GM18867 (cell line): Measurements from ENCODE around the gene TBC1D19.
A peak's percentile ranks its signal among the peaks of the same experiment; 100 is the strongest.

Experiments
- ATAC-seq: cut with Tn5 transposase; IDR thresholded peaks from one replicate; pipeline ENCODE4 v1.9.1; 2021; ENCODE audit warnings: mild to moderate bottlenecking, moderate library complexity; ENCODE audit not compliant: unreplicated experiment

The TBC1D19 gene

DNA sequence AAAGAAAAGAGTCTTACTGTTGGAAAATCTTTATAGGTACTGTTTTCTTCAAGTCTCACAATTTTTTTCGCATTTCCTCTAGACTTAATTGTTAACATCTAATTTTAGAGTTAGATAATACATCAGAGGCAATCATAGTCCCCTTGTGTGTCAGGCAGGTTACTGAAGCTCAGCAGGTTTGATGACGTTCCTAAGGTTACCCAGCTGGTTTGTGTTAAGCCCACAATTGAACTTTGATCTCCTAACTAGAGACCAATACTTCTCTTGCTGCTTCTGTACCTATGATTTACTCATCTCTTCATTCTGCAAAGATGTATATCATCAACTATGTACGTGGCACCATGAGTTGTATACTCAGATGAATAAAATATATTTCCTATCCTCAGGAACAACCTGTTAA is 145.1 kb downstream of the TBC1D19 start:
- ATAC-seq: no peak

- ATAC-seq: no peak
Measured at GRCh38 chr4:26729547-26729946, 145.7 kb downstream of the TBC1D19 start.

DNA sequence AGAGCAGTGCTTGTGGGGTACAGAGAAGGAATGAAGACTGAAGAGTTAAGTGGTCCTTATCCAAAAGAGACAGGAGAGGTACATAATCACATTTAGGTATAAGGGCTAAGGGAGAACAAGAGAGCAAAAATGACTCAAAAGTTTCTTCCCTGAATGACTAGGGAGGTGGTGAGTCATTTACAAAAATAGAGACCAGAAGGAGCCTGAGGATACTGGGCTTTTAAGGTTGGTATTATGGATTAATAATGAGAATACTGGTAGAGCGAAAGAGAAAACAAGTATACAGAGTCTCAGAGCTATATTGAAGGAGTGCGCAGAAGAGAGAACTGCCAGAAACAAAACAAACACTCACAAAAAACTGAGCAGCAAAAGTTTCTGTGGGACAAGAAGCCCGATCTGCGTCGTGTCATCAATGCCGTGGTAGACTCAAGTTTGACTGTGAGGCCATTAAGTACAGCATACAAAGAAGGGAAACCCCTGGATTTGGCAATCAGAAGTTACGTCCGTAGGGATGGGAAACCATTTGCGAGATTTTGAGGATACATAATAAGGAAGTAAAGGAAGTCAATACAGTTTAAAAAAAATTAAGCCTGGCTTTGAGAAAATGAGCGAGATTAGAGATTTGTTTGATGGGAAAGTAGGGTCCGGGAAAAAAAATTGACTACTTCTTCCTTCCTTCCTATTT is 147.6 kb downstream of the TBC1D19 start:
- peak; percentile 91 for ATAC-seq

DNA sequence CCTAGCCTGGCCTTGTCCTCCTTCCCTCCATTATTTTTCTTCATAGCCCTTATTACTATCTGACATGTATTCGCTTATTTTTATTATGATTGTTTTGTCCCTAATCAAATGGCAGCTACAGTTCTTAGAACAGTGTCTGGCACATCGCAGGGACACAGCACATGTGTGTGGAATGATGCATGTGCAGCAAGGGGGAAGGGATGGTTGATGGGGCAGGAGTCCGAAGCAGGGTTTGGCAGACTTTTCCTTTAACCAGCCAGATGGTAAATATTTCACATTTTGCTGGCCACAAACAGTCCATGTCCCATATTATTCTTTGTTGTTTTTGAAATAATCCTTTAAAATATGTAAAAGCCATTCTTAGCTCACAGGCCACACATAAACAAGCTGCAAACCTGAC is 148.5 kb downstream of the TBC1D19 start:
- no peak for ATAC-seq

DNA sequence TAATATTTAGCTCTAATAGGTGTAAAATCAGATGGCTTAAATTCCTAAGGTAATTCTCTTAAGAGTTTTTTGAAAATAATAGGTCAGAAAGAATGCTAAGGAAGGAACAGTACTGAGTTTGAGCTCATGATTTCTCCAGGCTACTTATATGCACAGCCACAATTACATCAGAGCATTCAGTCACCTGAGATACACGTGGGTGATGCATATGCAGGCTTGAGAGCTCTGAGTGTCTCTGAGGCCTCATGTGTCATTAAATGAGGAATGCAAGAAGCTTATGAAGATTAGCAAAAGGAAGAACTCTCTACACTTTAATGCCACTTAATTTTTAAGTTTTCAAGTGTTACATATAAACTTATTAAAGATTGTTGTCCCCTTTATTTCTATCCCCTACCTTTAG is 152.7 kb downstream of the TBC1D19 start:
- no peak for ATAC-seq

DNA sequence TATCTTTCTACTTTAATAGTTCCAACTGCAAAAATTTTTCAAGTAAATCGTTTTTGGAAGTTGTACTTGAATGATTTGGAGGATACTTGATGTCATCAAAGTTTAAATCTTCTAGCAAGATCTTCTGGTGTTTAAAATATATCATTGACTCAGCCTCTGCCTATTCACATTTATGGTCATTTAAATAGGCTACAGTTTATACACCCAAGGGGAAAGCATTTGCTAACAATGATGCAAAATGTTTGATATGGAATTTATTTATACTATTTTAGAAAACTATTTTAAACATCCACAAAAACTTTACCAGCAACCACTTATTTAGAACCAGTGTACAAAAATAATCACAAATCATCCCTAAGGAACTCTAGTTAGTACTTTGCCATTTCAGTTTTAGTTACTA is 153.5 kb downstream of the TBC1D19 start:
- ATAC-seq: no peak

DNA sequence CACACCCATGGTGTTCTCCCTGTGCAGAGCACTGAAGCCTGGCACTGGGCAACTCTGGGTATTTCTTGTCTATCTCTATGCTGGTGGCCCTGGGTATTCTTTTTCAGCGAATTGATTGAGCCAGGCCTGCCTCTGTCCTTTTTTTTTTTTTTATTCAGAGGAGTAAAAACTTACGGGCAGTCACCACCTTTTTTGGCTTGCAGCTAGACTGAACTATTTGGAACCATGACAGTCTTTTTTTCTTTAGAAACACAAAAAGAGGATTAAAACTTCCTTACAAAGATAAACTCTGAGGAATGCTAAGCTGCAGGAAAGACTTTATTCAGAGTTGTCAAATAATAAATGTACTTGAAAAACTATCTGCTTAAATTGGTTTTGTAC is 157.6 kb downstream of the TBC1D19 start:
- no peak for ATAC-seq

- peak; percentile 100 for ATAC-seq
Measured at GRCh38 chr4:26746802-26747213, 162.9 kb downstream of the TBC1D19 start.

GRCh38 chr4:26748811-26749210 is 164.9 kb downstream of the TBC1D19 start:
- ATAC-seq: no peak

DNA sequence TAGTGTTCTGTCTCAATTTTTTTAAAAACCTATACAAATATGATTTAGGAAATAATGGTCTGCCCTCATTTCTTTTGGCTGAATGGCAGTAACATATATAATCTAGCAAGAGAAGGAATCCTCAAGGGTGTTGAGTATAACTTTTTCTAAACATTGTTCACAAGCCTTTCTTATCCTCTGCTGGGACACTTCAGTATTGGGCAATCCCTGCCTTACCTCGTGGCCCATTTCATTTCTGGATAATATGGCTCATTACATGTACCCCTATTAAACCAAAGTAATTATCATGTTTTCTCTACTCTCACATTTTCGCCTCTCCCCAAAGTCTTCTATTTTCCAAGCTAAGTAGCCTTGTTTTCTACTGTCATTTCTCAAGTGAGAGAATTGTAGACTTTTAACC is 166.0 kb downstream of the TBC1D19 start:
- no peak for ATAC-seq

- no peak for ATAC-seq
Measured at GRCh38 chr4:26751004-26751403, 167.1 kb downstream of the TBC1D19 start.

DNA sequence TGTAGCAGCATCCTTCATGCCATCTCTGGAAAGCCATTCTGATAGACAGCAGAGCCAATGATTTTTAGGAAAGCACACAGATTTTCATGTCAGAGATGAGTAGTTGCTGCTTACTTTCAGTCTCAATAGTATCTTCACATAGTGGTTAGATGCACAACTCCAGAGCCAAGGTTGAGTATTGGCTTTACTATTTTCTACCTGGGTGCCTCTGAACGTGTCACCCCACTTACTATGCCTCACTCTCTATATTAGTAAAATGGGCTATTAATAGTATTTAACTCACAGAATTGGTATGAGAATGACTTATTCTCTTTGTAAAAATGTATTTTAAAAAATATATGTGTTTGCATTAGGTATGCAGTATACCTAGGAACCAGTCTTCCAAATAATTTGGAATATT is 168.0 kb downstream of the TBC1D19 start:
- peak; percentile 96 for ATAC-seq

- no peak for ATAC-seq
Measured at GRCh38 chr4:26753187-26753586, 169.3 kb downstream of the TBC1D19 start.

- ATAC-seq: no peak
Measured at GRCh38 chr4:26753617-26754016, 169.7 kb downstream of the TBC1D19 start.

GRCh38 chr4:26757751-26758150 is 173.9 kb downstream of the TBC1D19 start:
- ATAC-seq: no peak

DNA sequence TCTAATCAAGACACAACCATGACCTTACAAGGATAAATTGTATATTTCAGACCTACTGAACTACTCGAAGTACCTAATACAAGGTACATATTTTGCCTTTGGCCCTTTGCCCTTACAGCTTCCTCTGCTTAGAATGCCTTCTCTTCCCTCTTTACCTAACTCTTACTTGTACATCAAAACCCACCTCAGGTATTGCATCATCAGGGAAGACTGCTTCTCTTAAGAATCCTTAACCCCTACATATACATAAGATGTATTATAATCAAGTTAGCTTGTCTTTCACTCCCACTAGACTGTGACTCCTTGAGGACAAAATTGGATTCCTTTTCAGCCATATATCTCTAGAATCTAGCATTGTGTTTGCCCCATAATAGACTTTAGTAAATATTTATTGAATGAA is 175.0 kb downstream of the TBC1D19 start:
- no peak for ATAC-seq

- ATAC-seq: no peak
Measured at GRCh38 chr4:26762650-26763049, 178.8 kb downstream of the TBC1D19 start.

DNA sequence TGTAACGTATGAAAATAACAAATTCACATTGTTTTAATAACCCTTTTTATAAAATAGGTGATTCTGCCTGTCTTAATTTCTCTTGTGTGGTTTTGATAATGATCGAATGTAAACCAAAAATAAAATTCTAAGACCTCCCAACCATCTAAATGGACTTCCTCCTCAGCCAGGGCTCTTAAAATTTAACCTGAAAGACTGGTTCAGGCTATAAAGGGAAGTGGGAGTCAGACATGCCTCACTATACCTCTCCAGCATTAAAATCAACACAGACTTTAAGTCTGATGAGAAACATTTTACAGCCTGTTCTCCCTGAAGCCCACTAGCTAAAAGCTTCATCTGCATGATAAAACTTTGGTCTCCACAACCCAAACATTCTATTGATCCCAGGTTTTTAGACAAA is 179.2 kb downstream of the TBC1D19 start:
- ATAC-seq: no peak

- no peak for ATAC-seq
Measured at GRCh38 chr4:26763648-26764047, 179.8 kb downstream of the TBC1D19 start.

GRCh38 chr4:26764231-26764630 is 180.3 kb downstream of the TBC1D19 start:
- no peak for ATAC-seq

DNA sequence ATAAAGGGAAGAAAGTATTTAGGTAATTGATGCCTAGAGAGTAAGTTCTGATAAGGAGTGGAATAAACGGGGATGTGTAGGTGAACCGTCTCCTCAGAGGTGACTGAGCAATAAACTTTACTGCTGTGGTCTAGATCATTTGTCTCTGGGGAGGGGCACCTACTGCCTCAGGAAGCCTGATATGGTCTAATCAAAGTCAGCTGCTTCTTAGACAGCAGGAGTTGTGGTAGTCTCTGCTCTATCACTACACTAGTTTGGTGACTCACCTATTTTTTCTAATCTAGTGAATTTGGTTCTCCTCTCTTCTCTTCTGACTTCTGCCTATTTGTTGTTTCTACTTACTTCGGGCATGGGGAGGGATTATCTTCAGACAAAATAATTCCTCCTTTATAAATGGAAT is 181.6 kb downstream of the TBC1D19 start:
- no peak for ATAC-seq

DNA sequence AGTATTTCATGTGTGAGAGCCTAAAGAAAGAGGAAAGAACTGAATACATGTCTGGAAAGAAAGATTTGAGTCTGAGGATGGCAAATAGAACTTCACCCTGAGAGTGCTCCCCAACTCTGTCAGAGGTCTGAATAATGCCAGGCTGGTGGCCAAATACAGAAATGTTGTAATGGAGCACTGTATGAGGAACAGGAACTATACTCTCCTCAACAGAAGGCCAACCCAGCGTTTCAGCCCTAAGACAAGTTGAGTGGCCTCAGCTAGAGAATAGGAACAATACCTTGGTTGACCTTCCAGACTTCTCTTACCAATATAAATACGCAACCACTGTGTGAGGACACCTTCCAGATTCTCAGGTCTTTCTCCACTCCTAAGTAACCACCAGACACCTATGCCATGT is 182.3 kb downstream of the TBC1D19 start:
- ATAC-seq: no peak

DNA sequence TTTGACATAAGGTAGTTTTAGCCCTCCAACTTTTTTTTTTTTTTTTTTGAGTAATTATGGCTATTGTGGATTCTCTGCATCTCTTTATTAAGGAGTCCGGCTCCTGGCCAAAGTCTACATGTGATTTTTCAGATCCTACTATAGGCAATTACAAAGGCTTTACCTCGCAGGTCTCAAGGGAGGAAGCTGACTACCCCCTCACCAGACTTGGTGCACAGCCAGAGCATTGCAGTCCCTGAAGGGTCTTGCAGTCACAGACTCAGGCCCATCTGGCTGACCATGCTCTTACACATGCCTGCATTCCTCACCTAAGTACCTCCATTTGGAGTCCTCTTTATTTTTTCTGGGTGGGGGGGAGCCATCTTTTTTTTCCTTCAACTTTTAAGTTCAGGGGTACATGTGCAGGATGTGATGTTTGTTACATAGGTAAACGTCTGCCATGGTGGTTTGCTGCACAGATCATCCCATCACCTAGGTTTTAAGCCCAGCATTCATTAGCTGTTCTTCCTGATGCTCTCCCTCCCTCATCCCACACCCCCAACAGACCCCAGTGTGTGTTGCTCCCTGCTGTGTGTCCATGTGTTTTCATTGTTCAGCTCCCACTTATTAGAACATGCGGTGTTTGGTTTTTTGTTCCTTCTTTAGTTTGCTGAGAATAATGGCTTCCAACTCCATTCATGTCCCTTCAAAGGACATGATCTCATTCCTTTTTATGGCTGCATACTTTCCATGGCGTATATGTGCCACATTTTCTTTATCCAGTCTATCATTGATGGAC is 188.4 kb downstream of the TBC1D19 start:
- ATAC-seq: no peak
